ENCODE measurements around the gene EOLA2.
"Not testable (repeated sequence)": the region's sequence is repeated elsewhere in the genome, so short reads cannot be mapped to it uniquely, and the experiment has no call there.

EOLA2 gene

GRCh38 chrX:149932150-149932549, 6.1 kb downstream of the EOLA2 start:
- DNase-seq, result not testable (repeated sequence)

- not testable (repeated sequence) for DNase-seq
These were observed 6.9 kb downstream of the EOLA2 start for GRCh38 chrX:149931355-149931754.

GRCh38 chrX:149929400-149929799, 8.9 kb downstream of the EOLA2 start, which contains the start of gene HSFX4:
Gene HSFX4 (plus strand): TSS chrX:149929573. CDS start chrX:149929645, 72 bp downstream.
- not testable (repeated sequence) for DNase-seq

- not testable (repeated sequence) for DNase-seq
These were observed 9.7 kb downstream of the EOLA2 start for GRCh38 chrX:149928635-149929034.

DNA sequence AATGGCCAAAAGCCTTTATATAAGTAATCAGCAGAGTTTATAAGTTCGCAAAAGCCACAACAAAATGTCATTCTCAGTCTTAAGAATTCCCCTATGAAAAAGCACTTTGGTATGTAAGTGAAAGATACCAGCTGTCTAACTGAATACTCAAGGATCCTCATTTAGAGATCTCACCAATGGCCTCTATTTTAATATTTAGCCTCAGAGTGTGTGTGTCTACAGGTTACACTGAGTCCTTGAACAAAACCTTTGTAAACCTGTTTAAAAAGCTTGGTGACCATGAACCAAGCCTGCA, 10.4 kb downstream of the EOLA2 start:
- not testable (repeated sequence) for DNase-seq

DNA sequence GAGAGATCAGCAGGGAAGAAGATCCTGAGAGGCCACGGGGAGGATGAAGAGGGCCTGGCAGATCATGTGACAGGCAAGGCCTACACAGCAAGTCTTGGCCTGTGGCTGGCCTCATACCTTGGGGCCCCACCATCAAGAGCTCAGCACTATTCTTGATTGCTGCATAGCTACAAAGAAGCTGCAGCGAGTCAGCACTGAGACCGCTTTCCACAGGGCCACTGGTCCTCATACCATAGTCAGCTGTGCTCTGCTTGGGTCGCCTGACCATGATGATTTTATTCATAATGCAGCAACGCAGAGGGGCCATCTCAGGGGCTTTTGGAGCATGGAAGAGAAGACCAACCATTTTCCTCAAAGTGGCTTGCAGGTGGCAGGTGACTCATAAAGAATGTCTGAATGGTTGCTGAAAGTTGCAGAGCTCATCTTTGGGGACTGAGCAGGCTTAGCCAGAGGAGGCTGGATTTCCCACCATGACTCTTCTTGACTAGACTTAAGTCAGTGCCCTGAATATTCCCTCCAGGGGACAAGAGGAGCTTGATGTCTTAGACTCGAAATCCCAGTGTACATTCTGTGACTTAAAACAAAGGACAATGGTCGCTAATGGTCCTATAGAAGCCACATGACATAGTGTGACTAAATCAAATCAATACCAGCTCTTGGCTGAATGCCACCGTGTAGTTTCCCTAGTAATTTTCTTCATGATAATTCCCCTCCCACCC, 10.9 kb downstream of the EOLA2 start:
- DNase-seq, result not testable (repeated sequence)

DNA sequence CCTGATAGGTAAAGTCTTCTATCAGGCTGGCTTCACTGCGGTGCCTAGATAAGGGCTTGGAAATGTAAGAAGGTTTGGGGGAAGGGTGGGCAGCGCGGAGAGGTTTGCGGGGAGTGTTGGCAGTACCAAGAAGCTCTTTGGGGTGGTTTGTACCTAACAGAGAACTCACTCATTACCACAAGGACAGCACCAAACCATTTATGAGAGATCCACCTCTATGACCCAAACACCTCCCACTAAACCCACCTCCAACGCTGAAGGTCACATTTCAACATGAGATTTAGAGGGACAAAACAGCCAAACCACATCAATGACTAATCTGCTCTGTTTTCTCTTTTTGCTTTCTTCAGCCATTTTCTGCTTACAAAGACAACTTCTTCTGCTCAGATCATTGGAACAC, 13.9 kb downstream of the EOLA2 start:
- DNase-seq, result not testable (repeated sequence)

DNA sequence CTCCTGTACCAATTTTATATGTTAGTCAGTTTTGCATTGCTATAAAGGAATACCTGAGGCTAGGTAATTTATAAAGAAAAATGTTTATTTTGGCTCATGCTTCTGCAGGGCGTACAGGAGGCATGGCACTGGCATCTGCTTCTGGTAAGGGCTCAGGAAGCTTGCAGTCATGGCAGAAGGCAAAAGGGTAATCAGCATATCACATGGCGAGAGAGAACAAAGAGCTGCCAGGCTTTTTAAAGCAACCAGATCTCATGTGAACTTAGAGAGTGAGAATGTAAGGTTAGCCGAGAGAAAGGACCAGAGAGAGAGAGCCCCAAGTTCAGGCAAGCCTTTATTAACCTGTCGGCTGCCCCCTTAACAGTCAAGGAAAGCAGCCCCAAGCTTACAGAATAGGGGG, 14.5 kb downstream of the EOLA2 start:
- DNase-seq, result not testable (repeated sequence)

DNA sequence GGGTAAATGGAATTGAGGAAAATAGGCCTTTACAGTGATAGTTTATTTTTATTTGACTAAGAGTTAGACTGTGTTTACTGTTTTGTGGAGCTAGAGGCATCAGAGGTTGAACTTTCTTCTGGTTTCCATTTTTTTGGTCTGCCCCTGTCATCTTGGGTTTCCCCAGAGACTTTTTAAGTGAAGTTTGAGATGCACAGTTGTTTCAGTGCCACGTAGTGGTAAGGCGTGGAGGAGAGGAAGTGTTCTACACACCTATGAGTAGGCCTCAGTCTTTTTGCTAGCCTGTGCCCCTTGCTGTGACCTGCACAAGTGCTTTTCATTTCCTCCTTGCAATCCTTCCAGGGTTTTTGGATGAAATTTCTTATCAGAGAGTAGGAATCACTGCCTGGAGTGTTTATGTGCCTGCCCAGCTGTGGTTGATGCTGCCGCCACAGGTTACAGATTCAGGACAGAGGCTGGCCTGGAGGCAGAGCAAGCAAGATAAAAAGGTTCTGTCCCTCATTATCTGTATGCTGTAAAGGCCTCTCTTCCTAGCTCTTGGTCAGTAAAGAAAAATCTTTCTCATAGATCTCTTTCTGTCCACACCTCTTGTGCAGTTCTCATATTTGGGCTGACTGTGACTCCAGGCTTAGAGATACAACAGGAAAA, 21.4 kb downstream of the EOLA2 start:
- DNase-seq, result no peak

DNA sequence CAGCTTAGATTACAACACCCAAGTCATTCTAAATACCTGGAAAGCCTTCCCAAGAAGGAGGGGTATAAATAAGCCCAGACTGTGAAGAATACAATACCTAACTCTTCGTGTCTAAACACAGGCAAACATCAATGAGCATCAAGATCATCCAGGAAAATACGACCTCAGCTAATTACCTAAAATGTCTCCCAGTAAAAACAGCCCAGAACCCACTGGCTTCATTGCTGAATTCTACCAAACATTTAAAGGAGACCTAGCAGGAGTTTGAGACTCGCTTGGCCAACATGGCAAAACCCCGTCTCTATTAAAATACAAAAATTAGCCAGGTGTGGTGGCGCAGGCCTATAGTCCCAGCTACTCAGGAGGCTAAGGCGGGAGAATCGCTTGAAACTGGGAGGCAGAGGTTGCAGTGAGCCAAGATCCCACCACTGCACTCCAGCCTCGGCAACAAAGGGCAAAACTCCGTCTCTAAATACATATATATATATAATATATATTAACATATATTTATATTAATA, 28.1 kb downstream of the EOLA2 start:
- no peak for DNase-seq

DNA sequence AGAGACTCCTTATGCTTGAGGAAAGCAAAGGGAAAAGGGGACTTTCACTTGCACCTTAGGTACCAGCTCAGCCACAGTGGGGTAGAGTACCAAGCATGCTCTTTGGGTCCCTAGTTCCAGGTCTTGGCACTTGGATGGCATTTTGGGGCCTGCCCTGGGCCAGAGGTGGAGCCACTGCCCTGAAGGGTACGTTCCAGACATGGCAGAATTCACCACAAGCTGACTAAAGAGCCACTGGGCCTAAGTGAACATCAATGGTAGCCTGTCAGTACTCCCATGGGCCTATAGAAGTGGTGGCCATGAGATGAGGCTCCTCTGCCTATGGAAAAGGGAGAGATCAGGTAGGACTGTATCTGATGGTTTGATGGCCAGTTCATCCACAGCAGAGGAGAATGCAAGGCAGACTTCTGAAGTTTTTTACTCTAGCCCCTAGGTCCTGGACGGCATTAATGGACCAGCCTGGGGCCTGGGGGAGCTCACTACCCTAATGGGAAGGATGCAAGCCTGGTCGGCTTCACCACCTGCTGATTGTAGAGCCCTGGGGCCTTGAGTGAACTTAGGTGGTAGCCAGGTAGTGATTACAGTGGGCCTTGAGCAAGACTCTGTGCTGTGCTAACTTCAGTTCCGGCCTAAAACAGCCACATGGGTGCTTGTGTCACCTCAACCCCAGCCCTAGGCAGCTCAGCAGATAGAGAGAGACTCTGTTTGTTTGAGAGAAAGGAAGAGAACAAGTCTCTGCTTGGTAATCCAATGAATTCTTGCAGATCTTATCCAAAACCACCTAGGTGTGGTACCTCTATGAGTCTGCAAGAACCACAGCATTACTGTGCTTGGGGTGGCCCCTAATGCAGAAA, 28.7 kb downstream of the EOLA2 start:
- no peak for DNase-seq

GRCh38 chrX:149908727-149909126, 29.6 kb downstream of the EOLA2 start:
- DNase-seq, result no peak

DNA sequence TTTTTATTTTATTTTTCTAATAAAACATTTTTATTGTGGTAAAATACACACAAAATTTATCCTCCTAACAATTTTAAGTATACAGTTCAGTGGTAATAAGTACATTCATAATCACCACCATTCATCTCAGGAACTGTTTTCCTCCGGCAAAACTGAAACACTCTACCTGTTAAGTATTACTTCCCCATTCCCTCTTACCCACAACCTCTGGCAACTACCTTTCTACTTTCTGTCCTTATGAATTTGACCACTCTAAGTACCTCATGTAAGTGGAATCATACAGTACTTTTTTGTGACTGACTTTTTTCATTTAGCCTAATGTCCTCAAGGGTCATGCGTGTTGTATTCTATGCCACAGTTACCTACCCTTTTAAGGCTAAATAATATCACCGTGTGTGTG, 30.0 kb downstream of the EOLA2 start:
- no peak for DNase-seq

DNA sequence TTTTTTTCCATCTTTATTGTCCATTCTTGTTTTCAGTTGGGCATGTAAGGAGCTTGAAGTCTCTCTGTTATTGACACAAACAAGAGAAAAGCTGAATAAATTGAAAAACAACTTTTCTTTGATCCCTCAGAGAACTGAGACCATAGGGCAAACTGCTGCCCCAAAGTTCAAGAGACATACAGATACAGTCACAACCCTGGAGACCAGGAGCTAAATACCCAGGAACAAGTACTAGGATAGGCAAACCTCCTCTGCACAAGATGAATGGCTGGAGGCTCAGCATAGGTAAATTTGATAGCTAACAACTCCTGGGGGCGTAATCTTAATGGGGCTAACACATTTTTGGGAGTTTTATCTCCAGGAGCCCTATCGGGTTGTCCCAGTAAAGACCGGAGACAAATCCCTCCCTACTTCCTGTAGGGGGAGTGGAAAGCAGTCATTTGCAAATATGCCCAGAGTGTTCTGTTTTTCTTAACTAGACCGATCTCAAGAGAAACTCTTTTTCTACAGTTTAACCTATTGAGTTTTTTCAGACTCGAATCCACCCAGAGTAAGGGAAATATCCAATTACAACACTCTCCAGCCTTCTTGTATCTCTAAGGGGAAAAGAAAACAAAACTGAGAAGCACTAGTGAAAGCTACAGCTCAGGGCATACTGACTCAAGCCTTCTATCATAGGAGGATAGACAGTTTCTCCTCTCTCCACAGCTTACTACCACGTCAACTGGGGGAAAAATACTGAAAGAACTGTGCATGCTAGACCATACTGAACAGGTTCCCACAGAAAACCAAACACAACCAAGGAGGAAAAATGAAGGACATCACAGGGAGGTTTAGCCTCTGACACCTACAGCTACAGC, 34.2 kb downstream of the EOLA2 start:
- DNase-seq, result no peak

GRCh38 chrX:149898554-149898953, 39.7 kb downstream of the EOLA2 start:
- no peak for DNase-seq

DNA sequence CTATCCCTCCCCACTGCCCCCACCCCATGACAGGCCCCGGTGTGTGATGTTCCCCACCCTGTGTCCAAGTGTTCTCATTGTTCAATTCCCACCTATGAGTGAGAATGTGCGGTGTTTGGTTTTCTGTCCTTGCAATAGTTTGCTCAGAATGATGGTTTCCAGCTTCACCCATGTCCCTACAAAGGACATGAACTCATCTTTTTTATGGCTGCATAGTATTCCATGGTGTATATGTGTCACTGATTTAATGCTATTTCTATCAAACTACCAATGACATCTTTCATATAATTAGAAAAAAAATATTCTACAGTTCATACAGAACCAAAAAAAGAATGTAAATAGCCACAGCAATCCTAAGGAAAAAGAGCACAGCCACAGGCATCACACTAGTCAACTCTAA, 47.5 kb downstream of the EOLA2 start:
- DNase-seq, result not testable (repeated sequence)

All from NK-92 treated with Interleukin-12 subunit alpha and Interleukin-12 subunit beta, amount 100 ng/mL, for 24 hours (cell line).